ENCODE measurements around the gene CTDSP2.

DNA sequence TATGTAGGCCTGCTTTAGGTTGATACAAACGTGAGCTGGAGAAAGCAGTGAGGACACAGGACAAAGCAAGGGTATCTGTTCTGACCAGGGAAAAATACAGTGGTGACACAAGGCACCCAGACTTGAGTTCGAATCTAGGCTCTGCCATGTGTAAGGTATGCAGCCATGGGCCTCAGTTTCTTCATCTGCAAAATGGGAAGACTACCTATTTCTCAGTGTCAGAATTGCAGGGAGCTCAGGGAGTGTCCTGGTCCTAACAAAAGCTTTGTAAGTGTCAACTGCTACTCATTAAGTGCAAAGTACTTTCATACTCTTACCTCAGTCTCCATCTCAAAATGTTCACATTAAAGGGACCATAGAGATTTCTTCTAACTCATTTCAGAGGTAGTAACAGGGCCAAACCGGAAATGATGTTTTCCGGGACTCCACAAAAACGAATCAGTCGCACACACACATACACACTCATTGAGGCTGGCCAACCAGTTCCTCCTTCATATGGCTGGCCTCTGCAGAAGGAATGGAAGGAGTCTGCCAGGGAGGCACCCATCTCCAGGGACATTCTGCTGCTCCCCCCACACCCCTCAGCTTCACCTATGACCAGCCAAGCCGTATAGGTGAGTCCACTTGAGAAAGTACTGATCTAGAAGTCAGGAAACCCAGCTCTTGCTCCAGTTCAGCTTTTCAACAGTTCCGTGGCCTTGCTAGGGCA, 7.8 kb downstream of the CTDSP2 start:
- no peak for TF ChIP-seq NFIC (IDR thresholded peaks at IDR 0.05; ENCODE audit: low read depth, low read length)
- no peak for TF ChIP-seq SP1 (IDR thresholded peaks at IDR 0.05; ENCODE audit: low read depth, low read length)
- TF ChIP-seq, protein P1, sequence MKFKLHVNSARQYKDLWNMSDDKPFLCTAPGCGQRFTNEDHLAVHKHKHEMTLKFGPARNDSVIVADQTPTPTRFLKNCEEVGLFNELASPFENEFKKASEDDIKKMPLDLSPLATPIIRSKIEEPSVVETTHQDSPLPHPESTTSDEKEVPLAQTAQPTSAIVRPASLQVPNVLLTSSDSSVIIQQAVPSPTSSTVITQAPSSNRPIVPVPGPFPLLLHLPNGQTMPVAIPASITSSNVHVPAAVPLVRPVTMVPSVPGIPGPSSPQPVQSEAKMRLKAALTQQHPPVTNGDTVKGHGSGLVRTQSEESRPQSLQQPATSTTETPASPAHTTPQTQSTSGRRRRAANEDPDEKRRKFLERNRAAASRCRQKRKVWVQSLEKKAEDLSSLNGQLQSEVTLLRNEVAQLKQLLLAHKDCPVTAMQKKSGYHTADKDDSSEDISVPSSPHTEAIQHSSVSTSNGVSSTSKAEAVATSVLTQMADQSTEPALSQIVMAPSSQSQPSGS (IDR thresholded peaks at IDR 0.05; ENCODE audit: low read length) = no peak
- TF ChIP-seq, protein P2, sequence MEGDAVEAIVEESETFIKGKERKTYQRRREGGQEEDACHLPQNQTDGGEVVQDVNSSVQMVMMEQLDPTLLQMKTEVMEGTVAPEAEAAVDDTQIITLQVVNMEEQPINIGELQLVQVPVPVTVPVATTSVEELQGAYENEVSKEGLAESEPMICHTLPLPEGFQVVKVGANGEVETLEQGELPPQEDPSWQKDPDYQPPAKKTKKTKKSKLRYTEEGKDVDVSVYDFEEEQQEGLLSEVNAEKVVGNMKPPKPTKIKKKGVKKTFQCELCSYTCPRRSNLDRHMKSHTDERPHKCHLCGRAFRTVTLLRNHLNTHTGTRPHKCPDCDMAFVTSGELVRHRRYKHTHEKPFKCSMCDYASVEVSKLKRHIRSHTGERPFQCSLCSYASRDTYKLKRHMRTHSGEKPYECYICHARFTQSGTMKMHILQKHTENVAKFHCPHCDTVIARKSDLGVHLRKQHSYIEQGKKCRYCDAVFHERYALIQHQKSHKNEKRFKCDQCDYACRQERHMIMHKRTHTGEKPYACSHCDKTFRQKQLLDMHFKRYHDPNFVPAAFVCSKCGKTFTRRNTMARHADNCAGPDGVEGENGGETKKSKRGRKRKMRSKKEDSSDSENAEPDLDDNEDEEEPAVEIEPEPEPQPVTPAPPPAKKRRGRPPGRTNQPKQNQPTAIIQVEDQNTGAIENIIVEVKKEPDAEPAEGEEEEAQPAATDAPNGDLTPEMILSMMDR (IDR thresholded peaks at IDR 0.05 in 2 of 3, conservative IDR thresholded peaks at IDR 0.05 in 1 of 3; ENCODE audit: control insufficient read depth in 2 of 3, extremely low read depth in 1 of 3, insufficient read depth in 1 of 3, low read depth in 3 of 3, low read length in 3 of 3) = no peak
